ENCODE data around the gene POGZ. TPM values are rescaled to one million over a fixed set of nuclear protein-coding genes. Genes with fewer than 3 reads are reported as not detected.

The POGZ gene
- total RNA-seq, 1 donor from 2014 or later, result 60.6 TPM

DNA sequence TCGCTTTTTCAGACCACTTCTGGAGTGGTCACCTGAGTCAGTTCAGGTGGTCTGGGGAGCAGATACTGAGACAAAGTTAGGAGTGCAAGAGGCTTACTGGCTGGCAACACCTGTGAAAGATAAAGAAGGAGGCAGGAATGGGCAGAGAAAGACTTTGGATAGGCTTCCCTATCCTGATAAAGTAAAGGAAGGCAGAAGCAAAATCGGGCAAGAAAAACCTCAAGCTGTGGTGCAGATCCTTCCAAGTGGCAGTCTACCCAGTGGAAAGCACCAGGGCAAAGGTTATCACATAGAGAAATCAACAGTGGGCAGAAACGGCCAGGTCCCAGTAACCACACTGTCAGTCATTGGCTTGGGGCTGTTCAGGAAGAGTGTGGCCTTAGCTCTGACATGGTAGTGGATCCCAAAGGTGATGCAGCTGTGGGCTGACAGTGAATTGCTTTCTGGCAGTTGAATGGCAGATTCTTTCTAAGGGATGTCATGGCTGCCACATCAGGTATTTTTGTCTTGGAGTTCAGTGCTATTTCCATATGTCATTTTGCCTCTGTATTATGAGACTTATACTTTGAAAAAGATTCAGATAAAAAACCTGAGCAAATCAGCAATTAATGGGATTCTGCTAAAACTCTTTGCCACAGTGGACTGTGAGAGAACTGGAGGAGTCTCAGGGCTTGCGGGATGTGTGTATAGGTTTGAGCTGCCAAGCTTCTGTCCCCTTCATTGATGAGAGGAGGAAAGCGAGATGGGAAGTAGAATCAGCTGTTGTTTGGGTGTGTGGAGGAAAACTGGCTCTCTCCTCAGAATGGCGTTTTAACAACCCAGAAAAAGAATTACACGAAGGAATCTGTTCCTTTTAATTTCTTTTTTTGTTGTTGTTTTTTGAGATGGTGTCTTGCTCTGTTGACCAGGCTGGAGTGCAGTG lies 43.8 kb upstream of the POGZ start:
- intact Hi-C loops (cut with DNase I), result no loop called here
- no peak overlapping the region for H3K4me3 ChIP-seq
- TF ChIP-seq POLR2AphosphoS5 (IDR thresholded peaks at IDR 0.05; ENCODE audit: insufficient read depth in 1 of 2, low read depth in 1 of 2) (no peak), POLR2A (IDR thresholded peaks at IDR 0.05) (no peak)
- TF ChIP-seq, protein P1, sequence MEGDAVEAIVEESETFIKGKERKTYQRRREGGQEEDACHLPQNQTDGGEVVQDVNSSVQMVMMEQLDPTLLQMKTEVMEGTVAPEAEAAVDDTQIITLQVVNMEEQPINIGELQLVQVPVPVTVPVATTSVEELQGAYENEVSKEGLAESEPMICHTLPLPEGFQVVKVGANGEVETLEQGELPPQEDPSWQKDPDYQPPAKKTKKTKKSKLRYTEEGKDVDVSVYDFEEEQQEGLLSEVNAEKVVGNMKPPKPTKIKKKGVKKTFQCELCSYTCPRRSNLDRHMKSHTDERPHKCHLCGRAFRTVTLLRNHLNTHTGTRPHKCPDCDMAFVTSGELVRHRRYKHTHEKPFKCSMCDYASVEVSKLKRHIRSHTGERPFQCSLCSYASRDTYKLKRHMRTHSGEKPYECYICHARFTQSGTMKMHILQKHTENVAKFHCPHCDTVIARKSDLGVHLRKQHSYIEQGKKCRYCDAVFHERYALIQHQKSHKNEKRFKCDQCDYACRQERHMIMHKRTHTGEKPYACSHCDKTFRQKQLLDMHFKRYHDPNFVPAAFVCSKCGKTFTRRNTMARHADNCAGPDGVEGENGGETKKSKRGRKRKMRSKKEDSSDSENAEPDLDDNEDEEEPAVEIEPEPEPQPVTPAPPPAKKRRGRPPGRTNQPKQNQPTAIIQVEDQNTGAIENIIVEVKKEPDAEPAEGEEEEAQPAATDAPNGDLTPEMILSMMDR (IDR thresholded peaks at IDR 0.05), result no peak
- H3K4me1 ChIP-seq, result no peaks in the 10 kb centered on the region
- H3K36me3 ChIP-seq, result no peaks in the 10 kb centered on the region
- no peaks in the 10 kb centered on the region for H3K9me3 ChIP-seq
- DNase-seq (ENCODE audit: extremely low spot score in 2 of 2), result no peak
- H3K27ac ChIP-seq, result no peak overlapping the region
- no peaks in the 10 kb centered on the region for H3K27me3 ChIP-seq

DNA sequence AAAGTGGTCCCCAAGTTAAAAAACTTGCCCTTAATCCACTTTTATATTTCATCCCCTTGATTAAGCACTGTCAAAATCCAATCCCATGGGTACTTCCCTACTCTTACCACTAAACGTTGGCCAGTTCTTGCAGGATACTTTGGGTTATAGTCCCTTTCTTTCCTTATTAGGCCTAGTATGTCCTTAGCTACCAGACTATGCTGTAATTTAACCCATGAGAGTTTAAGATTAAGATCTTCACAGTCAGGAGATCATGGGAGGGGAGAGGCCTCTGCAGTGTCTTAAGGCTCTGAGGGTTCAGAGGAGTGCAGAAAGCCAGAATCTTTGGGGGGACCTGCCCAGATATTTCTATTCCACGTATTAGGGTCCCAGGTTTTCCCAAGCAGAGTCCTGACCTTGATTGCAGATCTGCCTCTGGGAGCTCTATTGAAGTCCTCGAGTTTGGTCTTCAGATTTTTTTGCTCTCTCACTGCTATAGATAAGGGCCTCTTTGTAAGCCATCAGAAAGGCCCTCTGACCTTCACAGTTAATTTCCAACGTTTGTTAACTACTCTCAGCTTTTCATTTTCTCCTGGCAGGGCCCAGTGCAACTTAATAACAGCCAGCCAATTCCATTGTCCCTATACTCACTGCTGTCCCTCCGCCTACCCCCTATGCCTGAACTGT lies 42.9 kb upstream of the POGZ start:
- intact Hi-C loops (cut with DNase I), result no loop called here

DNA sequence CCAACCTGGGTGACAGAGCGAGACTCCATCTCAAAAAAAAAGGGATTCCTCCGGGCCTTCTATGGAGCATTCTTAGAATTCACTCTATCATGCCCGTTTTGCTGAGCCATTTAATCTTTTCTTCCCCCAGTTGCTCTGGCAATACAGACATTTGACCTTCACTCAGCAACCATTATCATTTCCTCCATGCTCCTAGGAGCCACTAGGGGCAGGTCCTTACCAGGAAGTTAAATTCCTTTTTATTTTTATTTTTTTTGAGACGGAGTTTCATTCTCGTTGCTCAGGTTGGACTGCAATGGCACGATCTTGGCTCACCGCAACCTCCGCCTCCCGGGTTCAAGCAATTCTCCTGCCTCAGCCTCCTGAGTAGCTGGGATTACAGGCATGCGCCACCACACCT lies 42.2 kb upstream of the POGZ start:
- TF ChIP-seq POLR2A (IDR thresholded peaks at IDR 0.05), result no peak
- no peak for TF ChIP-seq POLR2AphosphoS5 (IDR thresholded peaks at IDR 0.05; ENCODE audit: insufficient read depth in 1 of 2, low read depth in 1 of 2)
- TF ChIP-seq, protein P1 (IDR thresholded peaks at IDR 0.05), result no peak
- no peak overlapping the region for H3K27ac ChIP-seq
- H3K4me3 ChIP-seq, result no peak overlapping the region
- intact Hi-C loops (cut with DNase I), result no loop called here
- DNase-seq (ENCODE audit: extremely low spot score in 2 of 2), result no peak
- no peaks in the 10 kb centered on the region for H3K36me3 ChIP-seq
- no peaks in the 10 kb centered on the region for H3K9me3 ChIP-seq
- H3K27me3 ChIP-seq, result no peaks in the 10 kb centered on the region
- no peaks in the 10 kb centered on the region for H3K4me1 ChIP-seq

More for the DNA sequence above, 42.9 kb upstream of the POGZ start:
- no peaks in the 10 kb centered on the region for H3K36me3 ChIP-seq
- H3K4me3 ChIP-seq, result no peak overlapping the region
- H3K27ac ChIP-seq, result no peak overlapping the region
- no peaks in the 10 kb centered on the region for H3K27me3 ChIP-seq
- no peaks in the 10 kb centered on the region for H3K4me1 ChIP-seq
- DNase-seq (ENCODE audit: extremely low spot score in 2 of 2), result no peak
- H3K9me3 ChIP-seq, result no peaks in the 10 kb centered on the region
- TF ChIP-seq POLR2AphosphoS5 (IDR thresholded peaks at IDR 0.05; ENCODE audit: insufficient read depth in 1 of 2, low read depth in 1 of 2) (no peak), POLR2A (IDR thresholded peaks at IDR 0.05) (no peak)
- TF ChIP-seq, protein P1 (IDR thresholded peaks at IDR 0.05), result no peak

DNA sequence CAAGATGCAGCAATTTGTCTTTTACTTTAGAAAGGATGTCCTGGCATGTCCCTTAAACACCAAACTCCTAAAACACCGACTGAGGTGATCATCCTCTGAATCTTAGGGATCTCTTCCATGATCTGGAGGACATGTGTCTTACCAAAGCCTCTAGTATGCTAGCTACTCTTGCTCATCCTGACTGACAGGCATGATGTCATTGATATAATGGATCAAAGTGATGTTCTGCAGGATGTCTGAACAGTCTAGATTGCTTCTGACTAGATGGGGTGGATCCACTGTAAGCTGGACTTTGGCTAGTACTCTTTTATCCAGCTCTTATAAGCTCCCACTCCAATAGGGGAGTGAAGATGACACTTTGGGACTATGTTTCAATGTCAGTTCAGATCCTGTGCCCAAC lies 40.6 kb upstream of the POGZ start:
- Histone ChIP-seq H3K27ac (no peak overlapping the region), H3K27me3 (no peaks in the 10 kb centered on the region), H3K4me1 (no peaks in the 10 kb centered on the region), H3K36me3 (no peaks in the 10 kb centered on the region), H3K9me3 (no peaks in the 10 kb centered on the region), H3K4me3 (no peak overlapping the region)
- intact Hi-C loops (cut with DNase I), result no loop called here
- DNase-seq (ENCODE audit: extremely low spot score in 2 of 2), result no peak
- no peak for TF ChIP-seq POLR2AphosphoS5 (IDR thresholded peaks at IDR 0.05; ENCODE audit: insufficient read depth in 1 of 2, low read depth in 1 of 2)
- TF ChIP-seq, protein P1 (IDR thresholded peaks at IDR 0.05), result no peak
- no peak for TF ChIP-seq POLR2A (IDR thresholded peaks at IDR 0.05)
